B cell (primary cell): ENCODE data around the gene VOPP1. TPM values are rescaled to one million over a fixed set of nuclear protein-coding genes. Genes with fewer than 3 reads are reported as not detected.

Experiments used
- ATAC-seq: fragments of 200-7000 bp; cut with Tn5 transposase; one replicate; pipeline ENCODE4 v1.10.0; 2021; ENCODE audit warnings: low read depth, mild to moderate bottlenecking, moderate number of reproducible peaks, moderate library complexity
- CTCF ChIA-PET: fragments of 350-600 bp; sonication (Branson Sonifier 250); formaldehyde crosslinking; loops from one replicate; lab custom pipeline; 2021; ENCODE audit warnings: antibody characterized with exemption, inconsistent platforms; lab: Charles Lee
- POLR2A ChIA-PET: fragments of 350-600 bp; sonication (Branson Sonifier 250); formaldehyde crosslinking; loops from one replicate; lab custom pipeline; 2021; ENCODE audit warnings: antibody characterized with exemption; lab: Charles Lee
- DNase-seq: peaks from one replicate; pipeline ENCODE4 v3.0.0; 2013
- H2AFZ ChIP-seq: 2 replicates; pipeline ENCODE4 v1.6.1; 2012; ENCODE audit warnings: mild to moderate bottlenecking, low read depth, low read length; ENCODE audit not compliant: insufficient read depth, poor library complexity, severe bottlenecking
- H3K27ac ChIP-seq, 2 donors: 1 replicate in 1 of 2; 2 replicates in 1 of 2; pipeline ENCODE4 v1.5.1; 2012 to 2013; ENCODE audit warnings: low read length in 2 of 2, mild to moderate bottlenecking in 2 of 2, moderate library complexity in 1 of 2
- H3K27me3 ChIP-seq, 4 experiments: fragments of 200-600 bp in 1 of 4; sonication (generic) in 1 of 4; replicated peaks in 1 of 4; 1 replicate in 2 of 4; 2 replicates in 2 of 4; pipeline versions ENCODE4 v1.6.1 to v1.7.0; 2013 to 2016; ENCODE audit warnings: low read length in 3 of 4, mild to moderate bottlenecking in 2 of 4, mixed read lengths in 1 of 4, moderate library complexity in 1 of 4; ENCODE audit not compliant: insufficient read depth in 4 of 4, control insufficient read depth in 3 of 4; ENCODE audit errors: control extremely low read depth in 1 of 4
- H3K36me3 ChIP-seq, 2 experiments: replicated peaks in 1 of 2; 1 replicate in 1 of 2; 2 replicates in 1 of 2; pipeline versions ENCODE4 v1.6.1 to v1.7.1; 2013; ENCODE audit warnings: low read length in 1 of 2; ENCODE audit not compliant: insufficient read depth in 2 of 2, control insufficient read depth in 1 of 2; ENCODE audit errors: control extremely low read depth in 1 of 2, extremely low read depth in 1 of 2
- H3K4me1 ChIP-seq, 2 donors: fragments of 200-600 bp in 1 of 2; sonication (generic) in 1 of 2; 1 replicate in 1 of 2; 2 replicates in 1 of 2; pipeline versions ENCODE4 v1.5.1 to v1.6.1; 2013 to 2017; ENCODE audit warnings: low read length in 2 of 2; ENCODE audit not compliant: control insufficient read depth in 2 of 2, insufficient read depth in 2 of 2
- H3K4me2 ChIP-seq: replicated peaks from 2 replicates; pipeline ENCODE3; 2012; ENCODE audit warnings: mild to moderate bottlenecking, low read depth, low read length; ENCODE audit not compliant: poor library complexity, severe bottlenecking
- H3K4me3 ChIP-seq, 5 experiments: fragments of 200-600 bp in 1 of 5; sonication (generic) in 1 of 5; 1 replicate in 3 of 5; 2 replicates in 2 of 5; pipeline versions ENCODE4 v1.5.1 to v1.7.0; 2011 to 2016; ENCODE audit warnings: low read length in 4 of 5, mild to moderate bottlenecking in 4 of 5, low read depth in 2 of 5, control low read depth in 1 of 5, moderate library complexity in 1 of 5; ENCODE audit not compliant: insufficient read depth in 1 of 5; ENCODE audit errors: control extremely low read depth in 1 of 5, extremely low read depth in 1 of 5
- H3K79me2 ChIP-seq: fragments of 200-600 bp; sonication (generic); one replicate; pipeline ENCODE4 v1.6.0; 2016; ENCODE audit warnings: low read length; ENCODE audit not compliant: control insufficient read depth, insufficient read depth
- H3K9ac ChIP-seq: fragments of 200-600 bp; sonication (generic); 2 replicates; pipeline ENCODE4 v1.6.1; 2017; ENCODE audit warnings: mild to moderate bottlenecking, low read length, moderate library complexity
- H3K9me3 ChIP-seq, 3 donors: one replicate each; pipeline versions ENCODE4 v1.6.1 to v1.7.1; 2013; ENCODE audit warnings: low read length in 2 of 3; ENCODE audit not compliant: control insufficient read depth in 2 of 3, insufficient read depth in 1 of 3; ENCODE audit errors: control extremely low read depth in 1 of 3
- H4K20me1 ChIP-seq: 2 replicates; pipeline ENCODE4 v1.6.0; 2012; ENCODE audit warnings: mild to moderate bottlenecking, low read length; ENCODE audit not compliant: insufficient read depth, control insufficient read depth, poor library complexity, severe bottlenecking
- H3K27ac Mint-ChIP-seq: one replicate; pipeline ENCODE4 v1.8.0; 2021; ENCODE audit warnings: mixed read lengths
- H3K27me3 Mint-ChIP-seq: one replicate; pipeline ENCODE4 v1.8.0; 2021; ENCODE audit warnings: mixed read lengths
- H3K4me1 Mint-ChIP-seq: one replicate; pipeline ENCODE4 v1.8.0; 2021; ENCODE audit warnings: mixed read lengths
- H3K4me3 Mint-ChIP-seq: one replicate; pipeline ENCODE4 v1.8.0; 2021; ENCODE audit warnings: mixed read lengths
- H3K9me3 Mint-ChIP-seq: one replicate; pipeline ENCODE4 v1.8.0; 2022; ENCODE audit warnings: mixed read lengths; ENCODE audit not compliant: insufficient read depth
- CTCF ChIP-seq: fragments of 200-600 bp; IDR thresholded peaks from one replicate; pipeline ENCODE4 v1.8.0; 2022; ENCODE audit warnings: antibody characterized with exemption, mild to moderate bottlenecking
- EZH2 ChIP-seq: IDR thresholded peaks from 2 replicates; pipeline ENCODE4 v1.6.1; 2012; ENCODE audit warnings: borderline replicate concordance, low read depth, mild to moderate bottlenecking, moderate library complexity, low read length; ENCODE audit not compliant: insufficient read depth, poor library complexity, severe bottlenecking
- WGBS: methylation state at CpG from one replicate; pipeline ENCODE4 v1.1.5; 2013; ENCODE audit warnings: missing lambda C conversion rate; ENCODE audit not compliant: insufficient coverage; 5-methylcytosine and 5-hydroxymethylcytosine counted together
- intact Hi-C: fragments of 100-400 bp; cut with micrococcal nuclease; formaldehyde crosslinking; loops from one replicate; pipeline ENCODE4 v1.10.0; 2022
- polyA minus RNA-seq: library from RNA; depleted of rRNA, polyadenylated mRNA; stranded (reverse); fragments of >200 nt; gene quantifications from 2 replicates; pipeline ENCODE4 v1.2.3, GENCODE V29; 2012
- polyA plus RNA-seq: library from polyadenylated mRNA; depleted of rRNA; stranded (reverse); fragments of >200 nt; gene quantifications from 2 replicates; pipeline ENCODE4 v1.2.3, GENCODE V29; 2012
- total RNA-seq, 2 donors: library from RNA; stranded (reverse); fragments of 120-200 nt in 1 of 2; gene quantifications; 1 replicate in 1 of 2; 2 replicates in 1 of 2; pipeline versions ENCODE4 v1.2.3 to v1.2.4, GENCODE V29; 2013 to 2022

Gene VOPP1
- total RNA-seq: 256 and 267 TPM in 2 replicates
- 95.8 TPM for total RNA-seq (2013)
- polyA plus RNA-seq: 44.7 and 53.2 TPM in 2 replicates
- polyA minus RNA-seq: 122 and 140 TPM in 2 replicates

DNA sequence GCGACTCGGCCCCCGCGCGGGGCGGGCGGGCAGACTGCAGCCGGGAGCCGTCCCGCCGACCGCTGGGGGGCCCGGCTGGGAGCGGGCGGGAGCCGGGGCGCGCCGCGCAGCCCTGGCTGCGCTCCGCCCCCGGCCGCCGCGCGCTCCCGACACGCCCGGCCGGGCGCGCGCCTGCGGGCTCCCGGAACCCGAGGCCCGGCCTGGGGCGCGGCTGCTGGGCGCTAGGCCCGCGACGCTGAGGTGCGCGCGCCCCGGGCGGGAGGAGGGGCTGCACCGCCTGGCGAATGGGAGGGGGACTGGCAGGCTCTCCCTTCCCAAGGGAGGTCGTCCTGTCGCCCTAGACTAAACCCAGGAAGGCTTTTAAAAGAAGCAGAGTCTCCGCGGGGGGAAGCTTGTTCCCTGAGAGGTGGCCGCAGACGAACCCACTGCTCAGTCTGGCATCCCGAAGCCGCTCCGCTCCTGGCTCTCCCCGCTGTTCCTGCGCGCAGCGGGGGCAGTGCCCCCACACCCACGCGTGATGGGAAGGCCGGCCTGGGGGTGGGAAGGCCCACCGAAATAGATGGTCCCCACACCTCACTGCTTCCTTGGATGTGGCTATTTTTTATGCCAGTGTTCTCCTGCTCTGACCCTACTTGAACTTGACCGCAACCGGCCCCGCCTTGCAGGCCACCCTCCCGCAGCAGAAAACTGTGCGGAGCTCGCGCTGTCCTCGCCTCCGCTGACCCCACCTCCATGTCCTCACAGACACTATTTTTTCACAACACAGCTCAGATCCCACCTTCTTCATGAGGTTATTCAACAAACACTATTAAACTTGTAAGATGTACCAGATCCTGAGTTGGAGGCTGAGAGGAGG, at the start of gene VOPP1:
Gene VOPP1 (minus strand): TSS at position 125 of the 856 bp plus-strand sequence. CDS start 178 bp downstream, outside the sequence.
- intact Hi-C loops: no loop called here
- Histone ChIP-seq H3K36me3 (peaks cover 0 to 1% of the 10 kb centered on the region in 2 experiments), H4K20me1 (no peaks in the 10 kb centered on the region), H3K4me1 (peaks cover 49 to 57% of the 10 kb centered on the region in 2 donors), H3K27me3 (no peaks in the 10 kb centered on the region), H3K4me2 (peak within 1 kb of the TSS; percentile 92), H3K79me2 (peaks cover 46% of the 10 kb centered on the region), H3K4me3 (peak within 1 kb of the TSS; percentile 32 to 97 (median 79)), H3K9ac (peak within 1 kb of the TSS; percentile 95), H3K27ac (peak within 1 kb of the TSS; percentile 74 to 85), H2AFZ (peak within 1 kb of the TSS; percentile 91), H3K9me3 (no peaks in the 10 kb centered on the region)
- no peak for TF ChIP-seq EZH2
- TF ChIP-seq CTCF: no peak
- CTCF ChIA-PET: interaction anchor here (0.6 to 11.0 kb wide), 7 partner anchors 11 to 157 kb away, joined by 3 to 73 read pairs (median 4); no protein-coding TSS in a partner anchor
- Mint-ChIP-seq H3K9me3 (no peaks in the 10 kb centered on the region), H3K4me1 (peaks cover 49% of the 10 kb centered on the region), H3K4me3 (peak within 1 kb of the TSS; percentile 91), H3K27me3 (no peaks in the 10 kb centered on the region), H3K27ac (peak within 1 kb of the TSS; percentile 96)
- 2% methylated on average over 70 of the region's 77 CpGs for WGBS
- POLR2A ChIA-PET: interaction anchor here (0.6 to 11.0 kb wide), 9 partner anchors 11 to 207 kb away, joined by 3 to 157 read pairs (median 5); no protein-coding TSS in a partner anchor
- ATAC-seq: peak; percentile 70
- peak; percentile 85 for DNase-seq

DNA sequence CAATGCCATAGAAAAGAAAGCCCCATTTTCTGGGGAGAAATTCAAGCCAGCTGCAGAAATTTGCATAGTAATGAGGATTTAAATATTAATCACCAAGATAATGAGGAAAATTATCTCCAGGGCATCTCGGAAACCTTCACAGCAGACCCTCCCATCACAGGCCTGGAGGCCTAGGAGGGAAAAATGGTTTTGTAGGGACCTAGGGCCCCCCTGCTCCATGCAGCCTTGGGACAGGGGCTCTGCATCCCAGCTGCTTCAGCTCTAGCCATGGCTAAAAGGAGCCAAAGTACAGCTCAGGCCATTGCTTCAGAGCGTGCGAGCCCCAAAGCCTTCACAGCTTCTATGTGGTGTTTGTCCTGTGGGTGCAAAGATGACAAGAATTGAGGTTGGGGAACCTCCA, 46.6 kb upstream of the VOPP1 start:
- TF ChIP-seq EZH2 (no peak), CTCF (no peak)
- intact Hi-C loops: no loop called here
- no peak overlapping the region for H3K9ac ChIP-seq
- H3K79me2 ChIP-seq: no peaks in the 10 kb centered on the region
- WGBS: 100% methylated on average over 2 of the region's 3 CpGs
- Mint-ChIP-seq H3K4me3 (no peak overlapping the region), H3K27me3 (peaks cover 19% of the 10 kb centered on the region), H3K9me3 (peaks cover 5% of the 10 kb centered on the region), H3K27ac (no peak overlapping the region), H3K4me1 (no peaks in the 10 kb centered on the region)
- H3K4me1 ChIP-seq: no peaks in the 10 kb centered on the region
- no peak overlapping the region for H3K4me2 ChIP-seq
- no peak overlapping the region for H3K4me3 ChIP-seq
- H2AFZ ChIP-seq: no peak overlapping the region
- POLR2A ChIA-PET: no interaction called here
- no peak overlapping the region for H3K27ac ChIP-seq
- H3K27me3 ChIP-seq: peaks cover 0 to 5% (median 1%) of the 10 kb centered on the region in 4 experiments
- DNase-seq (no peak), ATAC-seq (no peak)
- H4K20me1 ChIP-seq: no peaks in the 10 kb centered on the region
- CTCF ChIA-PET: no interaction called here
- H3K9me3 ChIP-seq: peaks cover 0 to 9% (median 8%) of the 10 kb centered on the region in 3 donors
- no peaks in the 10 kb centered on the region for H3K36me3 ChIP-seq
